K562 (cell line): ENCODE results near the gene STXBP5L. TPM values are rescaled to one million over a fixed set of nuclear protein-coding genes. Genes with fewer than 3 reads are reported as not detected.

Experiments used
- ATAC-seq: fragments of 200-7000 bp; cut with Tn5 transposase; 3 replicates; pipeline ENCODE4 v1.9.1; 2020; ENCODE audit warnings: moderate library complexity
- BruUV-seq: library from RNA; stranded (reverse); fragments of 400-500 nt; replicated peaks from 2 replicates; lab custom pipeline; 2021; lab: Mats Ljungman, UMichigan
- CTCF ChIA-PET: fragments of 300-600 bp; formaldehyde crosslinking; extraction: SDS; loops from one replicate; lab custom pipeline; 2021; ENCODE audit warnings: low intra/inter-chr PET ratio; lab: Yijun Ruan, JAX
- POLR2A ChIA-PET: fragments of 300-600, 350-650 bp; sonication (Branson Sonifier 250); formaldehyde crosslinking; extraction: SDS; loops from one replicate; lab custom pipeline; 2021; ENCODE audit warnings: antibody characterized with exemption, inconsistent platforms; lab: Yijun Ruan, JAX
- DNase-seq, 4 experiments: peaks; one replicate each; pipeline versions ENCODE4 v3.0.0 to v3.0.0-alpha.2; 2011 to 2018; ENCODE audit warnings: low spot score in 3 of 4, mixed read lengths in 3 of 4; ENCODE audit errors: extremely low read depth in 1 of 4
- FAIRE-seq: peaks from 2 replicates; lab custom pipeline; 2011; peaks lifted over from hg19 to GRCh38; lab: Jason Lieb, UNC
- H2AFZ ChIP-seq: 2 replicates; pipeline ENCODE4 v1.6.0; 2011; ENCODE audit warnings: low read depth, low read length, control low read depth, inconsistent platforms
- H3K27ac ChIP-seq: fragments of 200-600 bp; 3 replicates; pipeline ENCODE4 v1.8.0; 2011; ENCODE audit warnings: low read depth, mild to moderate bottlenecking, control low read depth, inconsistent platforms, low read length, moderate library complexity, mixed read lengths; ENCODE audit errors: extremely low read depth
- H3K27me3 ChIP-seq, 2 experiments: fragments of 300-600 bp in 1 of 2; 2 replicates in 1 of 2; 3 replicates in 1 of 2; pipeline versions ENCODE4 v1.6.0 to v1.8.0; 2011; ENCODE audit warnings: inconsistent platforms in 2 of 2, low read length in 2 of 2, mild to moderate bottlenecking in 1 of 2, mixed read lengths in 1 of 2, moderate library complexity in 1 of 2; ENCODE audit not compliant: control insufficient read depth in 2 of 2, insufficient read depth in 2 of 2
- H3K36me3 ChIP-seq: fragments of 300-600 bp; 3 replicates; pipeline ENCODE4 v1.8.0; 2011; ENCODE audit warnings: mild to moderate bottlenecking, low read length, inconsistent platforms; ENCODE audit not compliant: control insufficient read depth, insufficient read depth
- H3K4me1 ChIP-seq, 2 experiments: fragments of 200-600 bp in 1 of 2; replicated peaks in 1 of 2; 2 replicates in 1 of 2; 3 replicates in 1 of 2; pipeline versions ENCODE4 v1.5.1 to v1.8.0; 2011; ENCODE audit warnings: inconsistent platforms in 2 of 2, low read length in 2 of 2, mild to moderate bottlenecking in 1 of 2, mixed read lengths in 1 of 2, moderate library complexity in 1 of 2; ENCODE audit not compliant: control insufficient read depth in 2 of 2, insufficient read depth in 2 of 2
- H3K4me2 ChIP-seq: 2 replicates; pipeline ENCODE4 v1.6.1; 2011; ENCODE audit warnings: low read length, control low read depth, inconsistent platforms, mixed read lengths; ENCODE audit not compliant: insufficient read depth
- H3K4me3 ChIP-seq: fragments of 200-600 bp; sonication (generic), shearing (Covaris generic); 2 replicates; pipeline ENCODE4 v1.5.1; 2016; ENCODE audit warnings: control low read depth, inconsistent platforms
- H3K79me2 ChIP-seq: fragments of 200-600 bp; 3 replicates; pipeline ENCODE4 v1.8.0; 2011; ENCODE audit warnings: low read length, inconsistent platforms; ENCODE audit not compliant: control insufficient read depth, insufficient read depth
- H3K9ac ChIP-seq, 2 experiments: 2 replicates each; pipeline versions ENCODE4 v1.6.0 to v1.6.1; 2011; ENCODE audit warnings: low read depth in 2 of 2, low read length in 2 of 2, control low read depth in 1 of 2, inconsistent platforms in 1 of 2, mild to moderate bottlenecking in 1 of 2, mixed read lengths in 1 of 2; ENCODE audit not compliant: insufficient read depth in 1 of 2
- H3K9me1 ChIP-seq: one replicate; pipeline ENCODE4 v1.6.0; 2011; ENCODE audit warnings: inconsistent platforms, mild to moderate bottlenecking, low read length, moderate library complexity; ENCODE audit not compliant: control insufficient read depth, insufficient read depth
- H3K9me3 ChIP-seq: replicated peaks from 2 replicates; pipeline ENCODE4 v1.5.1; 2011; ENCODE audit warnings: low read depth, low read length, inconsistent platforms; ENCODE audit not compliant: control insufficient read depth, insufficient read depth
- H4K20me1 ChIP-seq: replicated peaks from 2 replicates; pipeline ENCODE4 v1.6.1; 2011; ENCODE audit warnings: low read length, inconsistent platforms, mixed read lengths; ENCODE audit not compliant: control insufficient read depth, insufficient read depth
- CBFA2T3 ChIP-seq: fragments of 450-650 bp; IDR thresholded peaks from 2 replicates; pipeline ENCODE4 v1.6.1; 2017
- HCFC1 ChIP-seq: IDR thresholded peaks from 2 replicates; pipeline ENCODE4 v1.6.1; 2012; ENCODE audit warnings: low read depth, low read length, improper control_type of control experiment
- KDM4B ChIP-seq, 2 experiments: fragments of 450-650 bp in 1 of 2; sonication (generic) in 1 of 2; IDR thresholded peaks; 2 replicates each; pipeline ENCODE4 v1.6.1; 2016 to 2017; ENCODE audit warnings: borderline replicate concordance in 2 of 2, antibody characterized with exemption in 1 of 2, low read depth in 1 of 2, mild to moderate bottlenecking in 1 of 2
- KHSRP ChIP-seq: fragments of 450-650 bp; IDR thresholded peaks from 2 replicates; pipeline ENCODE4 v1.6.1; 2017
- NRF1 ChIP-seq, 2 experiments: fragments of 450-650 bp; IDR thresholded peaks in 1 of 2; conservative IDR thresholded peaks in 1 of 2; 2 replicates each; pipeline ENCODE4 v1.6.1; 2014; ENCODE audit warnings: mild to moderate bottlenecking in 2 of 2
- POLR2AphosphoS5 ChIP-seq: IDR thresholded peaks from 2 replicates; pipeline ENCODE4 v1.6.1; 2011; ENCODE audit warnings: mild to moderate bottlenecking, low read depth, low read length, moderate library complexity; ENCODE audit not compliant: control insufficient read depth, insufficient read depth
- SNAPC5 ChIP-seq: fragments of 250-450 bp; sonication (Bioruptor Pico); IDR thresholded peaks from 2 replicates; pipeline ENCODE4 v1.8.0; 2021; ENCODE audit warnings: moderate library complexity, mild to moderate bottlenecking, inconsistent platforms
- TAF7 ChIP-seq: fragments of 450-650 bp; IDR thresholded peaks from 2 replicates; pipeline ENCODE4 v1.6.1; 2016; ENCODE audit warnings: missing genetic modification characterization, missing compliant biosample characterization
- ZNF3 ChIP-seq: fragments of 250-450 bp; sonication (Bioruptor Pico); IDR thresholded peaks from 2 replicates; pipeline ENCODE4 v1.5.0; 2021; ENCODE audit warnings: mild to moderate bottlenecking, moderate library complexity
- WGBS: fragments of 100-300 bp; shearing (Covaris generic); methylation state at CpG from one replicate; pipeline ENCODE4 v1.1.6; 2016; ENCODE audit warnings: low coverage, mixed read lengths; ENCODE audit not compliant: insufficient coverage; ENCODE audit errors: missing lambda C conversion rate; 5-methylcytosine and 5-hydroxymethylcytosine counted together
- in situ Hi-C: fragments of 300-500 bp; cut with MboI; formaldehyde crosslinking; loops from 4 replicates; pipeline ENCODE4 v1.15.0; 2018; ENCODE audit warnings: inconsistent platforms, mixed read lengths
- intact Hi-C: fragments of 100-400 bp; cut with micrococcal nuclease; formaldehyde crosslinking; loops from 2 replicates; pipeline ENCODE4 v1.14.2; 2022
- polyA plus RNA-seq, 8 experiments: library from polyadenylated mRNA; depleted of rRNA in 4 of 8; stranded (reverse) in 5 of 8; unstranded in 3 of 8; fragments of >200 nt; fragmentation: Nextera tagmentation in 2 of 8; fragmentation: Illumina TruSeq in 1 of 8; extraction: Ambion mirVana in 2 of 8; extraction: Trizol in 1 of 8; gene quantifications; 2 replicates each; pipeline versions ENCODE4 v1.2.1 to v1.2.3, GENCODE V29; 2011 to 2014; ENCODE audit warnings: inconsistent platforms in 1 of 8, missing spikeins in 1 of 8
- total RNA-seq, 7 experiments: library from RNA; depleted of rRNA in 6 of 7; stranded (reverse); fragments of >200 nt in 6 of 7; fragmentation: Illumina TruSeq in 2 of 7; extraction: Trizol in 2 of 7; gene quantifications; 2 replicates each; pipeline versions ENCODE4 v1.2.1 to v1.2.3, GENCODE V29; 2011 to 2021; ENCODE audit warnings: low replicate concordance in 1 of 7

Gene STXBP5L
- total and polyA plus RNA-seq, 9 of the 15 experiments (the other 6 are each of a cell fraction or from before 2014, with no cell fraction given), result 0.03 to 0.04 (median 0.03) TPM; not detected in 6

GRCh38 chr3:120858521-120858920 is 49.5 kb upstream of the STXBP5L start:
- Histone ChIP-seq H3K9me3 (no peaks in the 10 kb centered on the region), H3K27ac (no peak overlapping the region), H4K20me1 (no peaks in the 10 kb centered on the region), H3K4me3 (no peak overlapping the region), H3K27me3 (no peaks in the 10 kb centered on the region; a peak in 1 of 5 replicates), H3K79me2 (no peaks in the 10 kb centered on the region), H3K36me3 (no peaks in the 10 kb centered on the region), H3K4me2 (no peak overlapping the region), H3K9me1 (no peaks in the 10 kb centered on the region), H3K9ac (no peak overlapping the region), H2AFZ (no peak overlapping the region), H3K4me1 (no peaks in the 10 kb centered on the region)
- intact Hi-C loops (no loop called here), in situ Hi-C loops (no loop called here)
- WGBS, result 0% methylated on average over 3 of the region's 3 CpGs
- TF ChIP-seq HCFC1, result no peak
- TF ChIP-seq ZNF3, result no peak
- no peak for TF ChIP-seq NRF1 (conservative IDR thresholded peaks at IDR 0.05 in 1 of 2, IDR thresholded peaks at IDR 0.05 in 1 of 2)
- no peak for TF ChIP-seq TAF7 (tag)
- TF ChIP-seq KHSRP, result no peak
- no peak for TF ChIP-seq KDM4B (IDR thresholded peaks at IDR 0.05; ENCODE audit: borderline replicate concordance in 2 of 2, low read depth in 1 of 2)
- TF ChIP-seq POLR2AphosphoS5, result no peak
- no peak for TF ChIP-seq CBFA2T3
- TF ChIP-seq SNAPC5 (CRISPR knock-in tag), result no peak
- ATAC-seq, result no peak
- no peak for DNase-seq
- POLR2A ChIA-PET, result no interaction called here
- no peak for FAIRE-seq
- no TSS peak for BruUV-seq
- CTCF ChIA-PET, result no interaction called here
